Umbilical cord (tissue), 2 donors: ENCODE measurements around the gene CBFA2T2. TPM values are rescaled to one million over a fixed set of nuclear protein-coding genes. Genes with fewer than 3 reads are reported as not detected.
"Not testable (repeated sequence)": the region's sequence is repeated elsewhere in the genome, so short reads cannot be mapped to it uniquely, and the experiment has no call there.

Experiments
- DNase-seq: peaks from one replicate; pipeline ENCODE4 v3.0.0-alpha.2; 2015; ENCODE audit warnings: low spot score
- total RNA-seq: library from RNA; depleted of rRNA; stranded (reverse); fragments of >200 nt; gene quantifications from one replicate; pipeline ENCODE4 v1.2.3, GENCODE V29; 2014; ENCODE audit warnings: low replicate concordance; ENCODE audit not compliant: insufficient read depth

The CBFA2T2 gene
- total RNA-seq, 1 donor from 2014 or later = 8.2 TPM

- DNase-seq = no peak
Observed at GRCh38 chr20:33622705-33623365, 132.9 kb downstream of the CBFA2T2 start.

GRCh38 chr20:33624399-33624798 is 134.5 kb downstream of the CBFA2T2 start:
- DNase-seq = no peak

GRCh38 chr20:33626190-33626589 is 136.3 kb downstream of the CBFA2T2 start:
- no peak for DNase-seq

DNA sequence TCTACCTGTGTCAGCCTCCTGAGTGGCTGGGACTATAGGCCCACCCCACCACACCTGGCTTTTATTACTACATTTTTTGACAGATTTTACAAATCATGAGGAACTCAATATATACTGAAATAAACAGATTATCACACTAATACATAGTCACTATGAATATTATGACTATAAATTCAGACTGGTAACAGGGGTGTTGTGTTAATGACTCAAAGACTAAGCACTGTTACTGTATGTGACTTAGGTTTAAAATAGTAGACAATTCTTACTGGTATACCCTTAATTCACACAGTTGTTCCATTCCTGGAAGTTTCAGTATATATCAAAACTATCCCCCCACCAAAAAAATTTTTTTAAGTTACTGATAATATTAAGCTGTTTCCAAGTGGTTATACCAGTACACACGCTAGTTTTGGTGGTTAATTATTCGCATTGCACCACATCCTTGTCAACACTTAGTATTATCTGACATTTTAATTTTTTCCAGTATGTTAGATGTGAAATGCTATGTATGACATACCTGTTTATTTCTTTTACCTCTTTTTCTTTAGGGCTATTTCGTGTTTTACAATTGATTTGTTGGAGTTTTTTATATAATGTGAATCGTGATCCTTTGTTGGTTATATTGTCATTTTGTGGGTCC is 137.8 kb downstream of the CBFA2T2 start:
- DNase-seq = no peak

DNA sequence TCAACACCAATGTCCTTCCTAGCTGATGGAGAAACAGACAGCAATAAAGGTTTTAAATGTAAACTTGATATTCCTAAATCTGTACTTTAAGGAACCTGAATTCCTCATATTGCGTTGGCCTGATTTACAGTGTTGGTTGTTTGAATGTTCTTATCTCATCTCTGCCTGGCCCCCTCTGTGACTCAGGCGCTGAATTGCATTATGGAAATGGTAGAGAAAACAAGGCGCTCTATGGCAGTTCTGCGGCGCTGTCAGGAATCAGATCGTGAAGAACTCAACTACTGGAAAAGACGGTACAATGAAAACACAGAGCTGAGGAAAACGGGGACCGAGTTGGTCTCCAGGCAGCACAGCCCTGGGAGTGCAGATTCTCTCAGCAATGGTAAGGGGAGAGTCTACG is 139.6 kb downstream of the CBFA2T2 start:
- DNase-seq = no peak

DNA sequence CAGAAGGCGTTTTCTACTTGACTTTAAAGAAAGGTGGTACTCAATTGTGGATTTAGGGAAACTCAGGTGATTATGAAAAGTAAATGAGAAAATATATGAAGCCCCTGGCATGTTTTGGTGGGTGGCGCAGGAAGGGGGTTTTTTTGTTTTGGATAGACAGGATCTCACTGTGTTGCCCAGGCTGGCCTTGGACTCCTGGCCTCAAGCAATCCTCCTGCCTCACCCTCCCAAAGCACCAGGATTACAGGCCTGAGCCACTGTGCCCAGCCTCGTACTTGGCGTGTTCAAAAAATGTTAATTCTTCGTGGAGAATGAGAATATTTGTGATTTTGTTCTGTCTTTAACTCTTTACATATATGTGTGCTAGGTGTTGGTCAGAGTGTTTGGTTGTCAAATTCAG is 140.1 kb downstream of the CBFA2T2 start:
- DNase-seq = no peak

DNA sequence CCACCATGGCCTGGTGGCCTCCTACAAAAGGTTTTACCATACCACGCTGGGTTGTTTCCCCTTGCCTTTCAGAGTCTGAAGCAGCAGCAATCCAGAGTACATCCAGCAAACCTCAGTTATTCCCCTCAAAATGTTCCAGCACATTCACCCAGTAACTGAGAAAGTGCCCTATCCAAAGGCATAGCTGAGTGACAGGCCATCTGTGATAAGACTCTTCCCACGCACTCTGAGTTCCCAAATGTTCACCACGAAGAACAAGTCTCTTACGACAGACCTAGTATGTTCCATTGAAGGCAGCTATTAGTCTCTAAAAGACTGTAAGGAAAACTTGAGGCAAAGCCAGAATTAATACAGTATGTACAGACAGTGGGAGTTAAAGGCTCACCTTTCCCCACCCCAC is 140.6 kb downstream of the CBFA2T2 start:
- DNase-seq = no peak

DNA sequence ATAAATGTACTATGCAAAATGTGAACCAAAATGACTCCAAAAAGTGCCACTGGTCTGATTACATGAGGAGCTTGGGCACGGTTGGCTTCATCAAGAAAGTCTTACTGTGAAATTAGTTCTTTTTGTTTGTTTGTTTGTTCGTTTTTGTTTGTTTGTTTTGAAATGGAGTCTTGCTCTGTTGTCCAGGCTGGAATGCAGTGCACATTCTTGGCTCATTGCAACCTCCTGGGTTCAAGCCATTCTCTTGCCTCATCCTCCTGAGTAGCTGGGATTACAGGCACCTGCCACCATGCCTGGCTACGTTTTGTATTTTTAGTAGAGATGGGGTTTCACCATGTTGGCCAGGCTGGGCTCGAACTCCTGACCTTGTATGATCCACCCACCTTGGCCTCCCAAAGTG is 142.0 kb downstream of the CBFA2T2 start:
- DNase-seq = not testable (repeated sequence)

- no peak for DNase-seq
Observed at GRCh38 chr20:33635341-33635740, 145.4 kb downstream of the CBFA2T2 start.

- no peak for DNase-seq
Observed at GRCh38 chr20:33636776-33637175, 146.9 kb downstream of the CBFA2T2 start.

DNA sequence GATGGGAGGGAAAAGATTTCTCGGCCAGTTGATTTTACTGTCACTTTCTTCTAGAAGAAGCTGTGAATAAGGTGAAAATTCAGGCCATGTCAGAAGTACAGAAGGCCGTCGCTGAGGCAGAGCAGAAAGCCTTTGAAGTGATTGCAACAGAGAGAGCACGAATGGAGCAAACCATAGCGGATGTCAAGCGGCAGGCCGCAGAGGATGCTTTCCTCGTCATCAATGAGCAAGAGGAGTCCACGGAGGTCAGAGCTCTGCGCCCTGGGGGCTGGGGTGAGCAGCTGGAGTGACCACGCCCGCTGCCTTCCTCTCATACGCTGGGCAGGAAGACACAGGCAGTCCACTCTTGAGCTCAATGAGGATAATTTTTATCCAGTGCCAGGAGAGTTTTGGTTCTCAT is 150.4 kb downstream of the CBFA2T2 start:
- DNase-seq = no peak

DNA sequence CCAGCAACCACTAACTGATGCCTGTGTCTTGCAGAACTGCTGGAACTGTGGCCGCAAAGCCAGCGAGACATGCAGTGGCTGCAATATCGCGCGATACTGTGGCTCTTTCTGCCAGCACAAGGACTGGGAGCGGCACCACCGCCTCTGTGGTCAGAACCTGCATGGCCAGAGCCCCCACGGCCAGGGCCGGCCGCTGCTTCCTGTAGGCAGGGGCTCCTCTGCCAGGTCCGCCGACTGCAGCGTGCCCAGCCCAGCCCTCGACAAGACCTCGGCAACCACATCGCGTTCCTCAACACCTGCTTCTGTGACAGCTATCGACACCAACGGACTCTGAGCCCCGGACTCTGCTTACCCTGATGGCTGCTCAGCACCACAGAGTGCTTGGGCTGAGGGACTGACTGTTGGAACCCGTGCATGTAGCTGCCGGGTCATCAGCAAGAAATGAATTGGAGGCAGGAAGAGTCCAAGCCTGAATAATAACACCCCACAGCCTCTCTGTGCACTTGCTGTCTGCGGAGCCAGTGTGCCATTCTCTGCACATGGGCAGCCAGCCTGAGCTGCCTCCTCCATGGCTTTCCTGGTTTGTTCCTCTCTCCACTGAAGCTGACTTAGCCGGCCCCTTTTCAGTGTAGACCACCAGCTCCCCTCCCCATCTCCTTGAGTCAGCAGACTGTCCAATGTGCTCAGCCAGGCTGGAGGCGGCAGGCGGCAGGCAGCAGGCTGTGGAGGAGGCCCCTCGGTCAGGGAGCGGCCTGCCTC is 154.6 kb downstream of the CBFA2T2 start:
- DNase-seq = no peak

GRCh38 chr20:33645072-33645358 is 155.1 kb downstream of the CBFA2T2 start:
- DNase-seq = no peak

GRCh38 chr20:33645396-33645795 is 155.5 kb downstream of the CBFA2T2 start:
- no peak for DNase-seq

DNA sequence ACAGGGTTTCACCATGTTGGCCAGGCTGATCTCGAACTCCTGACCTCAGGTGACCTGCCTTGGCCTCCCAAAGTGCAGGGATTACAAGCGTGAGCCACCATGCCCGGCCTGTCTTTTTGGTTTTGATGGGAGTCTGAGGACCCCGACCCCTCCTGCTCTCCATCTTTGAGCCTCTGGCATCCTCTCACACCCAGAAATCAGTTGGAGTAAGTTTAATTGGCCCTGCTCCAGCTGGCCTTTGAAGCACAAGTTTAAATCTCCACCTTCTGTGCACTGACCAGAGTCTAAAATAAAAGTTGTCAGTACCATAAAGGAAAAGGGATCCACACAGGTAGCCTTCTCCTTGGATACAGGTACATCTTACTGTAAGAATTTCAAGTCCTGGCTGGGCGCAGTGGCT is 156.3 kb downstream of the CBFA2T2 start:
- DNase-seq = no peak

DNA sequence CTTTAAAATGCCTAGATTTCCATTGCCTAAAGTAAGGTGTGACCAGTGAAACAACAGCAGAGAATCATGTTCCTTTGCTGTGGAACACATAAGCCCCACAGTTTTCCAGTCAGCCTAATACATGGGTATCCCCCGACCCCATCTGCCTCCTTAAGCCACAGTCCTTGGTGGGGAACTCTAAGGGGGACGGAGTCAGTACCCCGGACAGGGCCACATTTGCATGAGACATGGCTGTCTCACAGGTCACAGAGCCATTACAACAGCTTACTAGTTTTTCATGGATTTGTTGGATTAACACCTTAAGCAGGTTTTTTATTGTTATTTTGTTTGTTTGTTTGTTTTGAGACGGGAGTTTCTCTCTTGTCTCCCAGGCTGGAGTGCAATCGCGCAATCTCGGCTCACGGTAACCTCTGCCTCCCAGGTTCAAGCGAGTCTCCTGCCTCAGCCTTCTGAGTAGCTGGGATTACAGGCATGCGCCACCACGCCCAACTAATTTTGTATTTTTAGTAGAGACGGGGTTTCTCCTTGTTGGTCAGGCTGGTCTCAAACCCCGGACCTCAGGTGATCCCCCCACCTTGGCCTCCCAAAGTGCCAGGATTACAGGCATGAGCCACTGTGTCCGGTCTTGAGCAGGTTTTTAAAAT is 157.2 kb downstream of the CBFA2T2 start:
- not testable (repeated sequence) for DNase-seq

DNA sequence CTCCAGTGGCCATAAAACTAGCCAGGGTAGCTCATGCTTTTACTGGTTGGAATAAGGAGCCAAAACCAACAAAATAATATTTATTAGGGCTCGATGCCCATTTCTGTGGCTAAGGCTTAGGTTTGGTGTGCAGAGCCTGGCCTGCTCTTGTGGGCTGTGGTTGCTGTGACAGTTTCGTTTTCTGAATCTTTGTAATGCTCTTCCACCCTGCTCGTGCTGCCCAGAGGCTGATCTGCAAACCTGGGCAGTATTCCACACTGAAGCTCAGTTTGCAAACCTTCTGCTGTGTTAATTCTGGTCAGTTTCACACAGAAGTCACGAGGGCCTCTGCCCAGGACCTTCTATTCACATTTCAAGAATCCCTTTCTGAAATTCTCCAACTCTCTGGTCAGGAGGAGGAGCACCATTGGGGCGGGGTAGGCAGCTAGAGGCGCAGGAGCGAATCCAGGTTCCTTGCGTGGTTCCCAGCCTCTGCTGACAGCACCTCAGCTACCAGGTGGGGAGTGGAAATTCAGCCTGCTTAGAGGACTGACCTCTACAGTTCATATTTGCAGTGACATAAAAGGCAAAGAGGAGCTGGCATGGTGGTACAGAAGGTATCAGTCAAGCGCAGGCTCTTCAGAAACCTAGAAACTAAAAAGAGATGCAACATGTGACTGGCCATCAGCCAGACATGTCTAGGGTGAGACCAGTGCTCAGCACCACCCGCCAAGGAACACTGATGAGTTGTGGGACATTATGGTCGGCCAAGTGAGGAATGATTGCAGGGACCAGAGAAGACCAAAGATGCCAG is 157.9 kb downstream of the CBFA2T2 start:
- no peak for DNase-seq

- no peak for DNase-seq
Observed at GRCh38 chr20:33648396-33649004, 158.6 kb downstream of the CBFA2T2 start.

DNA sequence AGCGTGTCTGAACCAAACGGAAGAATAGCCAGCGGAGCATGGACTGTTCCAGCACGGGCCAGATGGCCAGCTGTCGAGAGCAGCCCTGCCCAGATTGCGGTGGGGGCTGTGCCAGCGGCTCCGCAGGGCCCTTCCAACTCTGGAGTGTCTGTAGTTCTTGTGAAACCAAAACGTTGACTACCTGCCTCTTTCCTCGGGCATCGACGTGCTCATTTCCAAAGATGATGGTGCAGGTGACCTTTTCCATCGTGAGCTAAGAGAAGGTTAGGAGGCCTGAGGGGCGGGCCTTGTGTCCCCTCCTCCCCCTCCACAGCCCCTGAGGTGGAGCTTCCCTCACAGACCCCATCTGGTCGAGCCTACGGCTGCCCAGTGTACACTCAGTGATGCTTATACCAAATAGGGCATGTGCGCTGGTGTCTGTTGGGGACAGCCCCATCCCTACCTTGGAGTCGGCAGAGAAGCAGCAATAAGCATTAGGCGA is 159.3 kb downstream of the CBFA2T2 start:
- no peak for DNase-seq

DNA sequence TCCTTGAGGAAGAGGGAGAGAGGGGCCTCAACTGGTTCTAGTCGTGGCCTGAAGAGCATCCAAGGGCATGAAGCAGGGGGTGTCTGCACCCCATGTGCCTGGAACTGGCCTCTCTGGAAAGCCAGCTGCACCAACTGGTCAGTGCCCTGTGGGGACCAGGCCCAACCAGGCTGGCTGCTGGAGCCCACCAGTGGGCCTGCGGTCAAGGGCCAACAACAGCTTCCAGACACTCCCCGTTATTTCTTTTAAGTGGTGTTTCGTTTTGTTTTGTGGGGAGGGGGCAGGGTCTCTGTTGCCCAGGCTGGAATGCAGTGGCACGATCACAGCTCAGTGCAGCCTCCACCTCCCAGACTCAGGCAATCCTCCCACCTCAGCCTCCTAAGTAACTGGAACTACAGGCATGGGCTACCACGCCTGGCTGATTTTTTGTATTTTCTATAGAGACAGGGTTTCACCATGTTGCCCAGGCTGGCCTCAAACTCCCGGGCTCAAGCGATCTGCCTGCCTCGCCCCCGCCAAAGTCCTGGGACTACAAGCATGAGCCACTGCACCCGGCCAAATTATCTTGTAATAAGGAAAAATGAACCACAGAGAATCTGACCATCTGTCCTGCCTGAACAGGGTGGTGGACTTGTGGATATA is 160.3 kb downstream of the CBFA2T2 start:
- DNase-seq = no peak
